ENCODE measurements around the gene SCLT1.
"Not testable (repeated sequence)": the region's sequence is repeated elsewhere in the genome, so short reads cannot be mapped to it uniquely, and the experiment has no call there.

SCLT1 gene

DNA sequence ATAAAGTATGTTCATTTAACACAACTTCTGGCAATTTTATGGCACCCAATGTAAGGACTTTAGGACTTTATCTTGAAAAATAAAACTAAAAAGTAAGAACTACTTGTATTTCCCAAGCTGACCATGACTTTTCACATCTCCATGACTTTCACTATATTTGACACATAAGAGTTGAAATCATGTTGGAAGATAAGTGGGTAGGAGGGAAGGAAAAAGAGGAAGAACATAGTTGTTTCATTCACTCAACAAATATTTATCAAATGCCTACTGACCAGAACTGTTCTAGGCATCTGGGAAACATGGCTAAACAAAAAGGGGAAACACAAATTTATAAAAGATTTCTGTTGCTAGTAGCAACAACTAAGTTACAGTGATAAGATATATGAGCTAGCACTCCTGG is 16.0 kb downstream of the SCLT1 start:
- DNase-seq (ENCODE audit: low read depth in 3 of 3, low spot score in 1 of 3), result no peak

DNA sequence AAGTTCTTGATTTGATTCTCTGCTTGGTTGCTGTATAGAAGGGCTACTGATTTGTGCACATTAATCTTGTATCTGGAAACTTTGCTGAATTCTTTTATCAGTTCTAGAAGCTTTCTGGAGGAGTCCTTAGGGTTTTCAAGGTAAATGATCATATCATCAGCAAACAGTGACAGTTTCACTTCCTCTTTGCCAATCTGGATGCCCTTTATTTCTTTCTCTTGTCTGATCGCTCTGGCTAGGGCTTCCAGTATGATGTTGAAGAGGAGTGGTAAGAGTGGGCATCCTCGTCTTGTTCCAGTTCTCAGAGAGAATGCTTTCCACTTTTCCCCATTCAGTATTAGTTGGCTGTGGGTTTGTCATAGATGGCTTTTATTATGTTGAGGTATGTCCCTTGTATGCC is 23.8 kb downstream of the SCLT1 start:
- DNase-seq (ENCODE audit: low read depth in 3 of 3, low spot score in 1 of 3), result not testable (repeated sequence)

DNA sequence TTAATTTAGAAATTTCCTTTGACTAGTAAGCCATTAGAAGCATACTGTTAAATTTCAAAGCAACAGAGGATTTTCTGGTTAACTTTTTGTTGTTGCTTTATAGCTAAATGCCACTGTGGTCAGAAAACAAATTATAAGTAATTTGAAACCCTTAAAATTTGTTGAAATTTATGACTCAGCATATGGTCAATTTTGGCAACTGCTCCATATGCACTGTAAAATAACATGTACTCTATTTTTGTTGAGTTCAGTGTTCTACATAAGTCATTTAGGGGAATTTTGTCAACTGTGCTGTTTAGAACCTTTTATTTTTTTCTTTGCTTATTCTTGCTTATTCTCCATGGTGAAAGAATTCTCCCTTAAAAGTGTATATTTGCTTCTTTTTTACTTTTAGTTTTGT is 28.6 kb downstream of the SCLT1 start:
- DNase-seq (ENCODE audit: low read depth in 3 of 3, low spot score in 1 of 3), result no peak

DNA sequence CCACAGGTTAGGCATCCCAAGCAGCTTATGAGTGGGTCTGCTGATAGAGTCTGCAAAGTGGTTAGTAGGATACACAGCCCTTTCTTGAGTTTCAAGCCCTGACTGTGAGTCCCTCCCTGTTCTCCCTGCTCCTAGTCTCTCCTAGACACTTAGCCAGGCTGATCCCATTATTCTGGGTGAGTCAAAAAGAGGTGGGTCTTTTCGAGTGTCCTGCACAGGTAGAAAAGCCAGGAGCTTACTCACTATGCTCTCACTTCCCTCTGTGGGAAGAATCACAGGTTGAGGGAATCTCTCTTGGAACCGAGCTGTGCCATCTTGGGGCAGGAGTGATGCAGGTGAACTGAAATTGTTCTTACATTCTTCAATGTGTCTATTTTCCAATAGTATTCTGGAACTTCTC is 29.7 kb downstream of the SCLT1 start:
- no peak for DNase-seq (ENCODE audit: low read depth in 3 of 3, low spot score in 1 of 3)

DNA sequence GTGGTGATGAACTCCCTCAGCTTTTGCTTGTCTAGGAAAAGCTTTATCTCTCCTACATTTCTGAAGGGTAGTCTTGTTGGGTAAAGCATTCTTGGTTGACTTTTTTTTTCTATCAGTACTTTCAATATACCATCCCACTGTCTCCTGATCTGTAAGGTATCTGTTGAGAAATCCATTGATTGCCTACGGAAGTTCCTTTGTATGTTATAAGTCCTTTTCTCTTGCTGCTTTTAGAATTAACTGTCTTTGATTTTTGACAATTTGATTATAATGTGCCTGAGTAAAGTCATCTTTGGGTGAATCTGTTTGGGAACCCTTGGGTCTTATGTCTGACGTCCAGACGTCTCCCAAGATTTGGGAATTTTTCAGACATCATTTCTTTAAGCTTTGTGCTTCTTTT is 30.8 kb downstream of the SCLT1 start:
- no peak for DNase-seq (ENCODE audit: low read depth in 3 of 3, low spot score in 1 of 3)

DNA sequence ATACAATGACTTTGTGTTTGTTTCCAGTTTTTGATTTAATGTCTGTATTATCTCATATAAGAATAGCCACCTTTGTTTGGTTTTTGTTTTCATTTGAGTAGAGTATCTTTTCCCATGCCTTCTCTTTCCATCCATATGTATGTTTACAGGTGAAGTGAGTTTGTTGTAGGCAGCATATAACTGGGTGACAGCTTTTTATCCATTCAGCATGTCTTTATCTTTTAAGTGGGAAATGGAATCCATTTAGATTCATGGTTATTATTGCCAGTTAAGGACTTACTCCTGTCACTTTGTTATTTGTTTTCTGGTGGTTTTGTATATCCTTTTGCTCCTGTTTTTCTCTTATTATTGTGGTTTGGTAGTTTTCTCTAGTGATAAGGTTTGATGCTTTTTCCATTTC is 34.3 kb downstream of the SCLT1 start:
- DNase-seq (ENCODE audit: low read depth in 3 of 3, low spot score in 1 of 3), result no peak

DNA sequence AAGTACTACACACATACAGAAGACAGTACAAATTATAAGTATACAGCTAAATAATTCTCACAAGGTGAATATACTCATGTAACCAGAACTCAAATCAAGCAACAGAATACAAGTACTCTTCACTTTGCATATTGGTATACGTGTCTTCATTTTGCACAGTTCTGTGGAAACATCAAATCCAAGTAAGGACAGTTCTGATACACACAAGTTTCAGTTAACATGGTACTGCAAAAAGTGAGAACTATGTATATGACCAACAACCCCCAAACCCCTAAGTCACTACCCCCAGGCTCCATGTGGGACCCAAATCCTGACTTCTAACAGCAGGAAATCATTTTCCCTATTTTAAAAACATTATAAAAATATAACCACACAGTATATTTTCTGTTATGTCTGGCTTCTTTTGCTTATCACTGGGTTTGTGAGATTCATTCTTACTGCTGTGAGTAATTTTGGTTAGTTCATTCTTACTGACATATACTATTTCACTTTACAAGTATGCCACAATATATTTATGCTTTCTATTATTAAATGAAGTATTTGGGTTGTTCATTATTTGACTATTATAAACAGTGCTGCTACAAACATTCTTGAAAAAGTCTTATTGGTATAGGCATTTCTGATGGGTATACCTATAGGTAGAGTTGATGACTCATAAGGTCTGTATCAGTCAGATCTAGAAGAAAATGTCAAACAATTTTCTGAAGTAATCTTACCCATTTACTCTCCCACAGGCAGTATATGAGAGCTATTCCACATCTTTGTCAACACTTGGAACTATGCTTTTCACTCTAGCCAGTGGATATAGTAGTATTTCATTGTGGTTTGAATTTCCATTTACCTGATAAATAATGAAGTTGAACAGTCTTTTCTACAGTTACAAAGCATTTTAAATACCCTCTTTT is 47.0 kb downstream of the SCLT1 start:
- no peak for DNase-seq (ENCODE audit: low read depth in 3 of 3, low spot score in 1 of 3)

DNA sequence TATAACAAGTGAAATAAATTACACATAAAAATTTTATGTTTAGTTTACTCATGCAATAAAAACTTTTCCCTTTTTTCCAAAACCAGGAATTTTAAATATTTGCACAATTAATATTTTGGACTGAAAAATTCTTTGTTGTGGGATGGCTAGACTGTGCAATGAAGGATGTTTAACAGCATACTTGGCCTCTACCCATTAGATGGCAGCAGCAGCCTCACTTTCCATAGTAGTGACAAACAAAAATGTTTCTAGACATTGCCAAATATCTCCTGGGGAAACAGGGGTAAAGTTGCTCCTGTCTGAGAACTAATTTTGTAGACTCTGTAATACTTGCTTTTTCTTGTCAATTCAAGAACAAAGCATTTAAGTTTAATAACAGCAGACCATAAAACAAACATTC is 49.8 kb downstream of the SCLT1 start:
- no peak for DNase-seq (ENCODE audit: low read depth in 3 of 3, low spot score in 1 of 3)

DNA sequence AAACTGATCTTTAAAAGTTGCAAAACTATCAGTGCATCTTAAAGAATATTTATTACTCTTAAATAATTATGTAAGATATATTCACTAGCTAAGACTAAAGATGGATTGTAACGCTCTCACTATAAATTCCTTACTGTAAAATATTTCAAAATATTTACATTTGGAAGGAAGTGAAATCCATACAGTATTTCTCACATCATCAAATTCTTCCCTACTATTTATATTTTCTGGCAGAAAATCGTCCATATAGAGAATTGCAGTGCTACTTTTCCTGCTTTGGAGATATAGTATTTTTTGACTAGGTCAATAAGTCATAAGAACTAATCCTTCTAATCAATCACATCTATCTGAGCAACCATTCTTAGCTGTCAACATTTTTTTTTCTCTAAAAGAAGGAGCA is 52.9 kb downstream of the SCLT1 start:
- no peak for DNase-seq (ENCODE audit: low read depth in 3 of 3, low spot score in 1 of 3)

DNA sequence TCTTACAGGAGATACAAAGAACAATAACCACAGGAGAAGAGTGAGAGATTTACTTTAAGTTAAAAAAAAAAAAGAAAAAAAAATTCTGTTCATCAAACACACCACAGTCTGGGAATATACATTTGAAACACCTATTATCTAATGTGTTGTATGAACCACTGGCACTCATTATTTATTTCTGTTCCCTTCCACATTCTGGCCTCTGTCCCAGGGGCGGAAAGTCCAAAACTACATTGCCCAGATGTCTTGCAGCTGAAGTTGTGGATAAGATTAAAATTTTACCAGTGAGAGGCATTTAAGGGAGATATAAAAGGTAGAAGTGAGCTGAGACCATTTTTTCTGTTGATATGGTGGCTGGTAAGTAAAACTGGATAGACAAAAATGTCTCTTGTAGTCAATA is 56.2 kb downstream of the SCLT1 start:
- no peak for DNase-seq (ENCODE audit: low read depth in 3 of 3, low spot score in 1 of 3)

DNA sequence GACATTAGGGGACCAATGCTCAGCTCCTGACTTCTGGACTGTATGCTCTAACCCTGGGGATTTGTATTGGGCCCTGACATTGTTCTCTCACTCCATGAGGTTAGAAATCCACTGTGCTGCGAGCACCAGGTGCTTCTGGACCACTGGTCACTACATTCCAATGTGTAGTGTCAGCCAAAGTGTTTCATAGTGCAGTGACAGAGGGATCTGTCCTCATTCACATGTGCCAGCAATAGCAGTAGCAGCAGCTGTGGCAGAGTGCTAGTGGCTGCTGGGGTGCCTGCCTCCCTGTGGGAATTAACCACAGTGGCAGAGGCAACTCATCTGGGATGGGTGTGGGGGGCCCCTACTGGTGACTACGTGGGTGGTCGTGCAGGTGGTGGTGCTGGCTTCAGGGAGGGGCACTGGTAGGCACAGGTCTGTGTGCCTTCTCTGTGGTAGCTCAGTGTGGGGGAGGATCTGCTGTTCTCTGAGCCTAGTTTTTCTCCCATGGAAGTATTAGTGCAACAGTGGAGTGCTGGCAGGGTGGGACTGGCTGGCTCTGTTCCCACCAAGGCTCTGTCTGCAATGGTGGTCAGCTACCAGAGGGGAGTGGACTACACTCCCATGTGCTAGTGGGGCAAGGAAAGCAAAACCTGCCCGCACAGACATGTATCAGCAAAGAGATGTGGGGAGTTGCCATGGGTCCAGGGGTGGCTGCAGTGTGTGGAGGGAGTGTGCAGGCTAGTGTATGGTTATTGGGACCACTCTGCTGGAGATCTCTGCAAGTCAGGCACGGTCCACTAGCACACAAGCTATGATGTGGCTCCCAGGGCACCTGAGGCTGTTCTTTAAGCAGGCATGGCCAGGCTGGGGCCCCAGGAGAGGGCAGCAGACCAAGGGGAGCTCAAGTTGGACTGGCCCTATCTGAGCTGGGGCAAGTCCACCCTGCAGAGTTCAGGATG is 78.5 kb downstream of the SCLT1 start:
- no peak for DNase-seq (ENCODE audit: low read depth in 3 of 3, low spot score in 1 of 3)

DNA sequence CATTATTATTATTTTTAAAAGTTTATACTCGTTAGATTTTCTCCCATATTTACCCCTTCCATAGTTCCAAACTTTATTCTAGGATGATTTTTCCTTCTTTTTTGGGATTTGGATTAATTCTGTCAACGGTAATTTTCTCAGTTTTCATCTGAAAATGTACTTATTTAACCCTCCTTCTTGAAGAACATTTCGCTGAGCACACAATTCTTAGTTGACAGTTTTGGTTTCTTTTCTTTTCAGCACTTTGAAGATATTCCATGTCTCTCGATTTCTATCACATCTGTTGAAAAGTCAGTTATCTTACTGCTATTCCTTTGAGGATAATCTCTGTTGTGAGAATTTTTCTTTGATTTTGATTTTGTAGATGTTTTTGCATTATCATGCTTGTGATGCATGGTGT is 85.2 kb downstream of the SCLT1 start:
- DNase-seq (ENCODE audit: low read depth in 3 of 3, low spot score in 1 of 3), result no peak

DNA sequence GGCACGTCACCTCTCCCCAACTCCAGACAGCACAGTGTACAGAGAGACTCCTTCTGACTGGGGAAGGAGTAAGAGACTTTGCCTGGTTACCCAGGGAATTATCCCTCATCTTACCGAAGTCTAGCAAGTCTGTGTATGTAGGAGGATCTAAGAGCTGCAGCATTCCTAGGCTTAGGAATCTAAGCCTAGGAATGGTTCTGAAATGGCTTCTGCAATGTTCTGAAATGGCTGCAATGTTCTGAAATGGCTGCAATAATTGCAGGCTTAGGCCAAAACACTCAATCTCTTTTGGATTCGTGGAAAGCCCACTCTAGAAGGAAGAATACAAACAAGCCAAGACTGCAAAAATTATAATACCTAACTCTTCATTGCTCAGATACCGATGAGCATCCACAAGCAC is 106.4 kb downstream of the SCLT1 start:
- DNase-seq (ENCODE audit: low read depth in 3 of 3, low spot score in 1 of 3), result no peak

DNA sequence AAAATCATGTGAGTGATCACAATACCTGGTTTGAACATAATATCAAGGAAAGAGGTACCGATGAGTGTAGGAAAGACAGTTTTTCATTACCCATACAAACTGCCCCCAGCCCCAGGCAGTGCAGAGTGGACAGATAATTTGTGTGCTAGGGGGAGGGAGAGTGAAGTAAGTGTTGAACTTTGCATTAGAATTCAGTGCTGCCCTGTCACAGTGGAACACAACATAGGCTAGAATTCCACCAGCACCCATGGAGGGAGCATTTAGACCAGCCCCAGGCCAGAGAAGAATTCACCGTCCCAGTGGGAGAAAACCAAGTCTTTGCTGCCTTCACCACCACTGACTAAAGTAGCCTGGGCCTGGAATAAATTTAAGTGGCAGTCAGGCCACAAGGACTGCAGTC is 107.3 kb downstream of the SCLT1 start:
- DNase-seq (ENCODE audit: low read depth in 3 of 3, low spot score in 1 of 3), result no peak

DNA sequence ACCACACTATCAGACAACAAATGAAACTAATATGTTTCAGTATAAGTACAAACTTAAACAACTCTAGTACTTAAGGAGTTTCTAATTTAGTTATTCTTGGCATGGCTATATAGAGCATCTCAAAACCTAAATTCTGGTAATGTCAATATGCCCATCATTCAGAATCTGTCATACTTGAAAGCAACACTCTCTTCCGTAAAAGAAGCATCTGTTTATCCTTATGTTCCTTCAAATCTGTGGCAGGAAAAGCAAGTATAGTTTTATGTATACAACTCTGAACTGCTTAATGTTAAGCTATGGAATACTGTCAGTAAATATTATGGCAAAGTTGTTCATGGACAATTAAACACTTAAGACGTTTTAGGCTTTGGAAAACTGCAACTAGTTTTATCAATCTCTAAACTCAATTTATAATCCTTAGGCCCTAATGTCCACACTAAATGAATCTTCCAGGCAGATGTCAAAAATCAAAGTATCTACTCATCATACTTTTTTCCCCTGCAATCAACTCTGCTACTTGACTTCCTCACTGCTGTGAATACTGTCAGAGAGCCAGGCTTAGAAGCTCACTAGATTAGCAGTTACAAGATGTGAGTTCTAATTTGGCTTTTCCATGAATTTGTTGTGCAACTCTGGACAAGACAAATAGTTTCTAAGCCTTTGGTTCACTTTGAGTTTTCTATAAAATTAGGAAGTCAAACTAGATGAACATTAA is 109.4 kb downstream of the SCLT1 start:
- no peak for DNase-seq (ENCODE audit: low read depth in 3 of 3, low spot score in 1 of 3)

DNA sequence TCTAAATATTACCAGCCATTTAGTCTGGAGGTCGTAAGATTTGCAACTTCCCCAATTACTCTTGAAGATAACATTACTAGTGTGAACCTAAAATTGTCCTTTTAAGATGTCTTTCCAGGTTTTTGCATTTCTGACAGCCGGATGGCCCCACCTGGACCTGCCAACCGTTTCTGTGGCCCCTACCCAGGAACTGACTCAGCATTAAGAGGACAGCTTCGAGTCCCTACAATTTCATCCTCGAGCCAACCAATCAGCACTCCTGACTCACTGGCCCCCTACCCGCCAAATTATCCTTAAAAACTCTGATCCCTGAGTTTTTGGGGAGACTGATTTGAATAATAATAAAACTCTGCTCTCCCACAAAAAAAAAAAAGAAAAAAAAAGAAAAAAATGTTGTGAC is 112.0 kb downstream of the SCLT1 start:
- no peak for DNase-seq (ENCODE audit: low read depth in 3 of 3, low spot score in 1 of 3)

DNA sequence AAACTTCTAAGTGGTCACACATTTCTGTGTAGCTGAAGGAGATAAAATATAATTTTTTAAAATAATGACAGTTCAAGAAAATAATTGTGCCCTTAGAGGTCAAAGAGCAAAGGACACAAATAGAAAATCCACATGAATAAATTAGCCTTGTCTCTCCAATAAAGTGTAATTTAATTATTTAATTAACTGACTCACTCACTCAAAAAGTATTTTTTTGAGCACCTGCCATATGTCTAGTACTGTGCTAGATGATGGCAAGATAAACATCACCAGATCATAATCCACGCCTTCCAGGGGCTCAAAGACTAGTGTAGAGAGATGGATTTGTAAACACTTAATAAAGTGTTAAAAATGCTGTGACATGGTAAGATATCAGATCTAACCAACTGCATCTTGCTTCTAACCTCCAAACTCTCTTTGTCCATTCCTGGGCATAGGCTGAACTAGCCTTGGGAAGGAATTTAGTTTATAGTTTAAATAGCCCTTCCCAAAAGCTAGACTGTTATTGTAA is 112.5 kb downstream of the SCLT1 start:
- DNase-seq (ENCODE audit: low read depth in 3 of 3, low spot score in 1 of 3), result no peak

DNA sequence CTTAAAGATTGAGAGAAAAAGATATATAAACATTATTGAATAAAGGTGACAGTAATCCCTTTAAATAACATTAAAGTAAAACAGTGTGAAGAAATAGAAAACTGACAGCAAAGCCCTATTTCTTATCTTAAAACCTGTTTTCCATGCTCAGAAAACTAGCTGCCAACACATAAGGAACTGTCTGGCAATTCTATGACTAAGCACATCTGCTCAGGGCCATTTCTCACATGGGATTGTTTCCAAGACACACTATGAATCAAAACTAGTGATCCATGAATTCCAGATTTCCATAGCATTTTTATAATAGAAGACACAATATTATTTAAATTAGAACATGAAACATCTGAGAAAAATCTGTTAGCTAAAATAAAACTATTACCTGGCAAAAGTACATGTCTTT is 113.4 kb downstream of the SCLT1 start:
- no peak for DNase-seq (ENCODE audit: low read depth in 3 of 3, low spot score in 1 of 3)

DNA sequence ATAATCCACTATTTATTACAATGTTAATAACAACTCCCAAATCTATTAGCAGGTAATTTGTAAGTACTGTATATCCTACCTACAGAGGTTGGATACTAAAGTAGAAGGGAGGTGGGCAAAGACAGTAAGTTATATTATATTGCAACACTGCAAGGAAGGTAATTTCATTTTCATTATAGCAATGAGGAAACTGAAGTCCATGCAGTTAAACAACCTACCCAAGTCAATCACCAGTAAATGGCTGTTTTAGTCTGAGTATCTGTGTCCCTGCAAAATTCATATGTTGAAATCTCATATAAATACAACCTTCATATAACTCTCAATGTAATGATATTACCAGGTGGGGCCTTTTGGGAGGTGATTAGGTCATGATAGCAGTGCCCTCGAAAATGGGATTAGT is 114.4 kb downstream of the SCLT1 start:
- DNase-seq (ENCODE audit: low read depth in 3 of 3, low spot score in 1 of 3), result no peak

DNA sequence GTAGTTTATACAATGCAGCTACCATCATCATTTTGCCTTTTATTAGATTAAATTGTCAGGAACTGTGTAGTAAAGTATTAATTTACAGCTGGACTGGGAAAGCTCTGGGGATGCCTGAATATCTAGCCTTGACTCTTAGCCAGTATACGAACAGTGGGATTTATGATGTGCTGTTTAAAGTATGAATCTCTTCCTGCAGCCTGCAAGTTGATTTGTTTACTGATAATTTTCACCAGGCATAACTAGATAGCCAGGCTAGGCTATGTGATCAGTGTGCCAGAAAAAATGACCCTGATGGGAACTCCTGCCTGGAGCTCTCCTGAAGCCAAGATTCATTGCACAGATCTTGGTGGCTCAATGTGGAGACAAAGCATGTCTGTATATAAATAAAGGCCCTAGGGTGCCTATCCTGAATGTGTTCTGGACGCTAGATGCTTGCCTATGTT is 119.2 kb downstream of the SCLT1 start:
- no peak for DNase-seq (ENCODE audit: low read depth in 3 of 3, low spot score in 1 of 3)

DNA sequence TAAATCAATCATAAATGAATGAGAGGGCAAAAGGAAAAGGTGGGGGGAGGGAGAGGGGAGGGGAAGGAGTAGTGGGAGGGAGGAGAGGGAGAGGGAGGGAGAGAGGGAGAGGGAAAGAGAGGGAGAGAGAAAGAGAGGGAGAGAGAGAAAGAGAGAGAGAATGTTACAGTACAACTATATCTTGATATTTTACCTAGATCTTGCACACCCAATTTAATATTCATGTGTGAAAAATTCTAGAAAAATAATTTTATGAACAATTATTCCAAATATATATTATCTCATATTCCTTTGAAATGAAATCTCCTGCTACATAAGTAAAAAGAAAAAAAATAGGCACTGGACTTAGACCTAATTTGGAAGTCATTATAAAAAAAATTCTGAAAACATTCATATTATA is 120.0 kb downstream of the SCLT1 start:
- DNase-seq (ENCODE audit: low read depth in 3 of 3, low spot score in 1 of 3), result no peak

All from stimulated activated CD4-positive, alpha-beta T cell treated with anti-CD3 and anti-CD28 coated beads, TNF-alpha, amount 100 ng/mL, for 1 hour (primary cell).